Measurements from ENCODE around the gene SIGLEC1. TPM values are rescaled to one million over a fixed set of nuclear protein-coding genes. Genes with fewer than 3 reads are reported as not detected.

Gene SIGLEC1
- total RNA-seq, 1 experiment from 2014 or later = not detected

GRCh38 chr20:3723284-3723683 lies 10.9 kb upstream of the SIGLEC1 start:
- POLR2A ChIA-PET = no interaction called here
- CTCF ChIA-PET = no interaction called here
- Histone ChIP-seq H3K4me3 (ENCODE audit: low read depth, low read length) (no peak overlapping the region), H3K27me3 (replicated peaks; ENCODE audit: control insufficient read depth, insufficient read depth, low read length) (no peaks in the 10 kb centered on the region; the same call in 1 of the 2 replicates), H3K36me3 (ENCODE audit: control insufficient read depth, insufficient read depth, low read length) (no peaks in the 10 kb centered on the region), H3K4me1 (peaks cover 5% of the 10 kb centered on the region; the same call in 1 of the 2 replicates), H3K9me3 (no peaks in the 10 kb centered on the region)
- H3K36me3 Mint-ChIP-seq (ENCODE audit: insufficient read depth, unreplicated experiment) = no peaks in the 10 kb centered on the region
- no peak overlapping the region for H3K27ac Mint-ChIP-seq (ENCODE audit: unreplicated experiment)
- intact Hi-C loops (cut with micrococcal nuclease; ENCODE audit: unreplicated experiment) = no loop called here
- no peak for DNase-seq
- no peak for TF ChIP-seq CTCF (IDR thresholded peaks at IDR 0.05; ENCODE audit: insufficient read depth in 1 of 2, low read depth in 1 of 2, low read length in 1 of 2, severe bottlenecking in 1 of 2, unreplicated experiment in 1 of 2)
- no TSS peak for BruUV-seq (replicated peaks)
- H3K9me3 Mint-ChIP-seq (ENCODE audit: unreplicated experiment) = no peaks in the 10 kb centered on the region
- no peak overlapping the region for H3K4me3 Mint-ChIP-seq (ENCODE audit: unreplicated experiment)
- peaks cover 10% of the 10 kb centered on the region for H3K27me3 Mint-ChIP-seq (ENCODE audit: insufficient read depth, unreplicated experiment)
- peaks cover 9% of the 10 kb centered on the region for H3K4me1 Mint-ChIP-seq (ENCODE audit: low read depth, unreplicated experiment)

GRCh38 chr20:3721912-3722311 lies 9.5 kb upstream of the SIGLEC1 start:
- no peaks in the 10 kb centered on the region for H3K4me1 Mint-ChIP-seq (ENCODE audit: low read depth, unreplicated experiment)
- H3K4me3 ChIP-seq (ENCODE audit: low read depth, low read length) = no peak overlapping the region
- H3K36me3 ChIP-seq (ENCODE audit: control insufficient read depth, insufficient read depth, low read length) = no peaks in the 10 kb centered on the region
- no peak for DNase-seq
- no peak overlapping the region for H3K4me3 Mint-ChIP-seq (ENCODE audit: unreplicated experiment)
- no peaks in the 10 kb centered on the region; the same call in 1 of the 2 replicates for H3K27me3 ChIP-seq (replicated peaks; ENCODE audit: control insufficient read depth, insufficient read depth, low read length)
- intact Hi-C loops (cut with micrococcal nuclease; ENCODE audit: unreplicated experiment) = no loop called here
- no peaks in the 10 kb centered on the region for H3K4me1 ChIP-seq
- no peak overlapping the region for H3K27ac Mint-ChIP-seq (ENCODE audit: unreplicated experiment)
- peaks cover 4% of the 10 kb centered on the region for H3K27me3 Mint-ChIP-seq (ENCODE audit: insufficient read depth, unreplicated experiment)
- H3K9me3 Mint-ChIP-seq (ENCODE audit: unreplicated experiment) = no peaks in the 10 kb centered on the region
- POLR2A ChIA-PET = no interaction called here
- H3K9me3 ChIP-seq = no peaks in the 10 kb centered on the region
- no peak for TF ChIP-seq CTCF (IDR thresholded peaks at IDR 0.05; ENCODE audit: insufficient read depth in 1 of 2, low read depth in 1 of 2, low read length in 1 of 2, severe bottlenecking in 1 of 2, unreplicated experiment in 1 of 2)
- BruUV-seq (replicated peaks) = no TSS peak
- CTCF ChIA-PET = interaction anchor here (1.0 kb wide), 1 partner anchor 28 kb away, joined by 4 read pairs; no protein-coding TSS in a partner anchor
- H3K36me3 Mint-ChIP-seq (ENCODE audit: insufficient read depth, unreplicated experiment) = no peaks in the 10 kb centered on the region

GRCh38 chr20:3720626-3721025 lies 8.2 kb upstream of the SIGLEC1 start:
- BruUV-seq (replicated peaks) = no TSS peak
- Histone ChIP-seq H3K4me1 (no peaks in the 10 kb centered on the region), H3K4me3 (ENCODE audit: low read depth, low read length) (no peak overlapping the region), H3K9me3 (no peaks in the 10 kb centered on the region), H3K36me3 (ENCODE audit: control insufficient read depth, insufficient read depth, low read length) (no peaks in the 10 kb centered on the region), H3K27me3 (replicated peaks; ENCODE audit: control insufficient read depth, insufficient read depth, low read length) (no peaks in the 10 kb centered on the region; the same call in 1 of the 2 replicates)
- H3K4me1 Mint-ChIP-seq (ENCODE audit: low read depth, unreplicated experiment) = no peaks in the 10 kb centered on the region
- no peaks in the 10 kb centered on the region for H3K9me3 Mint-ChIP-seq (ENCODE audit: unreplicated experiment)
- no peak overlapping the region for H3K27ac Mint-ChIP-seq (ENCODE audit: unreplicated experiment)
- intact Hi-C loops (cut with micrococcal nuclease; ENCODE audit: unreplicated experiment) = no loop called here
- CTCF ChIA-PET = interaction anchor here (0.6 kb wide), 2 partner anchors 10 to 48 kb away, joined by 3 to 5 read pairs; no protein-coding TSS in a partner anchor
- POLR2A ChIA-PET = no interaction called here
- H3K27me3 Mint-ChIP-seq (ENCODE audit: insufficient read depth, unreplicated experiment) = peaks cover 4% of the 10 kb centered on the region
- no peak overlapping the region for H3K4me3 Mint-ChIP-seq (ENCODE audit: unreplicated experiment)
- TF ChIP-seq CTCF (IDR thresholded peaks at IDR 0.05; ENCODE audit: insufficient read depth in 1 of 2, low read depth in 1 of 2, low read length in 1 of 2, severe bottlenecking in 1 of 2, unreplicated experiment in 1 of 2) = no peak
- H3K36me3 Mint-ChIP-seq (ENCODE audit: insufficient read depth, unreplicated experiment) = no peaks in the 10 kb centered on the region
- DNase-seq = no peak

Data from Caco-2 (cell line).